Measurements from ENCODE around the gene TMC8. TPM values are rescaled to one million over a fixed set of nuclear protein-coding genes. Genes with fewer than 3 reads are reported as not detected.
A peak's percentile ranks its signal among the peaks of the same experiment; 100 is the strongest.

TMC8 gene
- total RNA-seq, 1 experiment from 2014 or later: 4.6 TPM

DNA sequence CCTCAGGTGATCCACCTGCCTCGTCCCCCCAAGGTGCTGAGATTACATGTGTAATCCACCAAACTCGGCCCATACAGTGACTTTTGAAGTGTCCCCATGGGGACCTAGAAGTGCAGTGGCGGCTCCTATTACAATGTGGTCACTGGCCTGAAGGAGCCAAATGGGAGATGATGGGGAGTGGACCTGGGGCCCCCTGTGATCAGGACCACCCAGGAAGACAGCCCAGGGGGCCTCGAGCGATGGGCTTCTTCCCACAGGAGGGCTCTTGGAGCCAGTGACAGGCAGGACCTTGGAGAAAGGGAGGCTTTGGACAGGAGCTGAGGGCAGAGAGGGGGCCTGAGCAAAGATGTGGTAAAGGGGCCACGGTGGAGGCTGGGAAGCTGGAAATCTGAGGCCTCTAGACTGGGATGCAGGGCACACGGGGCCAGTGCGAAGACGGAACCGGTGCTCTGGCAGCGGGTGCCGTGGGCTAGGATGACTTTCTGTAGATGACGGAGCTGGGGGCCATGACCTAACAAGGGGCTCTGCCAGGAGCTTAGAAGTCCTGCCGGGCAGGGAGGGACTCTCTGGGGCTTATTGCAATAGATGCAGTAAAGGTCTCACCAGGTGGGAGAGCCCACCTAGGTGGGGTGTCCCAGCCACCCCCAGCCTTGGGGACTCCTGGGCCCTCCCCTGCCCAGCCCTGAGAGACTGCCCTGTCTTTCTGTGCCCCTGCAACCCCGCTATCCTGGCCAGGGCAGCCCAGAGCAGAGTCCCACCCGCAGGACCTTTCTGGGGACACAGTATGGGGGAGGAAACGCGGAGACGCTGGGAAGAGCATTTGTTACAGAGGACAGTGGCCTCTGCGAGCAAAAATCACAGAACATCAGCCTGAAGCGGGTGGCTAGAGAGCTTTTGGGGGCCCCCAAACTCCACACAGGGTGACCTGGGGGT is 12.9 kb downstream of the TMC8 start:
- H3K9ac ChIP-seq (ENCODE audit: low read length): peak overlapping the region; percentile 58
- no peaks in the 10 kb centered on the region for H4K20me1 ChIP-seq (ENCODE audit: low read length)
- peak overlapping the region; percentile 91 for H3K27ac ChIP-seq (ENCODE audit: low read length)
- intact Hi-C loops (cut with micrococcal nuclease): loop anchor here (2.0 kb wide), 1 partner anchor 15 kb away; no protein-coding TSS in a partner anchor
- ChIA-PET POLR2A (ENCODE audit: unreplicated experiment) (interaction anchor here (0.7 kb wide), 1 partner anchor 32 kb away, joined by 3 read pairs; no protein-coding TSS in a partner anchor), CTCF (no interaction called here)
- DNase-seq (no peak), ATAC-seq (no peak)
- H3K36me3 ChIP-seq (ENCODE audit: low read depth, low read length): no peaks in the 10 kb centered on the region
- no peaks in the 10 kb centered on the region for H3K9me3 ChIP-seq (ENCODE audit: low read length)
- no peaks in the 10 kb centered on the region for H3K9me2 ChIP-seq (replicated peaks; ENCODE audit: low read length)
- H3K4me2 ChIP-seq (ENCODE audit: low read length): peak overlapping the region; percentile 71
- H3F3A ChIP-seq (ENCODE audit: low read length, unreplicated experiment): no peaks in the 10 kb centered on the region
- no peaks in the 10 kb centered on the region for H3K27me3 ChIP-seq (ENCODE audit: low read length)
- H3K79me2 ChIP-seq (ENCODE audit: low read length): no peaks in the 10 kb centered on the region
- H2AFZ ChIP-seq (ENCODE audit: low read length): no peak overlapping the region
- TF ChIP-seq, protein P1, sequence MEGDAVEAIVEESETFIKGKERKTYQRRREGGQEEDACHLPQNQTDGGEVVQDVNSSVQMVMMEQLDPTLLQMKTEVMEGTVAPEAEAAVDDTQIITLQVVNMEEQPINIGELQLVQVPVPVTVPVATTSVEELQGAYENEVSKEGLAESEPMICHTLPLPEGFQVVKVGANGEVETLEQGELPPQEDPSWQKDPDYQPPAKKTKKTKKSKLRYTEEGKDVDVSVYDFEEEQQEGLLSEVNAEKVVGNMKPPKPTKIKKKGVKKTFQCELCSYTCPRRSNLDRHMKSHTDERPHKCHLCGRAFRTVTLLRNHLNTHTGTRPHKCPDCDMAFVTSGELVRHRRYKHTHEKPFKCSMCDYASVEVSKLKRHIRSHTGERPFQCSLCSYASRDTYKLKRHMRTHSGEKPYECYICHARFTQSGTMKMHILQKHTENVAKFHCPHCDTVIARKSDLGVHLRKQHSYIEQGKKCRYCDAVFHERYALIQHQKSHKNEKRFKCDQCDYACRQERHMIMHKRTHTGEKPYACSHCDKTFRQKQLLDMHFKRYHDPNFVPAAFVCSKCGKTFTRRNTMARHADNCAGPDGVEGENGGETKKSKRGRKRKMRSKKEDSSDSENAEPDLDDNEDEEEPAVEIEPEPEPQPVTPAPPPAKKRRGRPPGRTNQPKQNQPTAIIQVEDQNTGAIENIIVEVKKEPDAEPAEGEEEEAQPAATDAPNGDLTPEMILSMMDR (conservative IDR thresholded peaks at IDR 0.05; ENCODE audit: low read depth, low read length): no peak
- no peak for TF ChIP-seq EZH2 (IDR thresholded peaks at IDR 0.05; ENCODE audit: low read length, unreplicated experiment)
- no peak for TF ChIP-seq EZH2phosphoT487 (IDR thresholded peaks at IDR 0.05; ENCODE audit: borderline replicate concordance, low read length)
- H3K4me1 ChIP-seq (ENCODE audit: insufficient read depth, low read length): peaks cover 49% of the 10 kb centered on the region
- no peak overlapping the region for H3K4me3 ChIP-seq (ENCODE audit: low read length)
- no TSS peak for BruUV-seq (replicated peaks)

DNA sequence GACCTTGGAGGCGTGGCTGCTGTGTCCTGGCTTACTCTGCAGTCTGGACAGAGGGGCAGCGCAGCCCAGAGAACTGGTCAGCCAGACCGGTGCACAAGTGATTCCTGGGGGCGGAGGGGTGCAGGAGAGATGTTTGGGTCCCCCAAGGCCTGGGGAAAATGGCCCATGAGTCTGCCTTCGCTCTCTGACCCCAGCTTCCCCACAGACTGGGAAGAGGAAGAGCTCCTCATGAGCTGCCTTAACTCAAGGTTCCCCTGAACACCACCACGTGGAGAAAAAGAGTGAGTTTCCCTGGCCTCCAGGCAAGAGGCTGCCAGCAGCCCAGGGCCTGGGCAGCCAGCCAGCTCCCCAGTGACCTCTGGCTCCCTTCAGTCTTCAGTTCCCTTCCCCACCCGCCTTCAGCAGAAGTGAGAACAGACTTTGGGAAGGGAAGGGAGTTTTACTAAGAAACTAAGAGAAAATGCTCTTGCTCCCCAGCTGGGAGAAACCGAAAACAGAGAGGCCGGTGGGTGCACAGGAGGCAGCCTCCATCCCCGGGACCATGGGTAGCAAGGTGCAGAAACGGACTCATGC is 13.7 kb downstream of the TMC8 start:
- Histone ChIP-seq H4K20me1 (ENCODE audit: low read length) (no peaks in the 10 kb centered on the region), H3K9me2 (replicated peaks; ENCODE audit: low read length) (no peaks in the 10 kb centered on the region), H2AFZ (ENCODE audit: low read length) (0 out of 2 replicates have a peak overlapping the region, but pooled peaks have one; percentile 4), H3K27me3 (ENCODE audit: low read length) (no peaks in the 10 kb centered on the region), H3K9ac (ENCODE audit: low read length) (peak overlapping the region; percentile 58), H3F3A (ENCODE audit: low read length, unreplicated experiment) (no peaks in the 10 kb centered on the region), H3K4me3 (ENCODE audit: low read length) (0 out of 2 replicates have a peak overlapping the region, but pooled peaks have one; percentile 2), H3K79me2 (ENCODE audit: low read length) (no peaks in the 10 kb centered on the region), H3K36me3 (ENCODE audit: low read depth, low read length) (no peaks in the 10 kb centered on the region), H3K27ac (ENCODE audit: low read length) (peak overlapping the region; percentile 91), H3K4me2 (ENCODE audit: low read length) (peak overlapping the region; percentile 71), H3K9me3 (ENCODE audit: low read length) (no peaks in the 10 kb centered on the region), H3K4me1 (ENCODE audit: insufficient read depth, low read length) (peaks cover 49% of the 10 kb centered on the region)
- TF ChIP-seq EZH2phosphoT487 (IDR thresholded peaks at IDR 0.05; ENCODE audit: borderline replicate concordance, low read length): no peak
- no peak for TF ChIP-seq EZH2 (IDR thresholded peaks at IDR 0.05; ENCODE audit: low read length, unreplicated experiment)
- TF ChIP-seq, protein P1 (conservative IDR thresholded peaks at IDR 0.05; ENCODE audit: low read depth, low read length): peak; percentile 20; the same call in 1 of the 2 replicates
- POLR2A ChIA-PET (ENCODE audit: unreplicated experiment): interaction anchor here (0.5 to 1.2 kb wide), 4 partner anchors 15 to 41 kb away, joined by 3 to 4 read pairs (median 3); no protein-coding TSS in a partner anchor
- CTCF ChIA-PET: interaction anchor here (0.9 kb wide), 1 partner anchor 31 kb away, joined by 3 read pairs; no protein-coding TSS in a partner anchor
- ATAC-seq: peak; percentile 1; the same call in 1 of the 2 replicates
- BruUV-seq (replicated peaks): no TSS peak
- peak; percentile 89 for DNase-seq
- intact Hi-C loops (cut with micrococcal nuclease): loop anchor here (2.0 kb wide), 1 partner anchor 15 kb away; no protein-coding TSS in a partner anchor

Measured in PC-3 (cell line).